GM19025 (cell line): ENCODE measurements around the gene CUBN.

Source experiments
- ATAC-seq: cut with Tn5 transposase; IDR thresholded peaks from one replicate; pipeline ENCODE4 v1.9.1; 2021; ENCODE audit warnings: mild to moderate bottlenecking, low read depth, moderate library complexity; ENCODE audit not compliant: unreplicated experiment

Gene CUBN

GRCh38 chr10:17109475-17110207 lies 20.0 kb downstream of the CUBN start:
- no peak for ATAC-seq

DNA sequence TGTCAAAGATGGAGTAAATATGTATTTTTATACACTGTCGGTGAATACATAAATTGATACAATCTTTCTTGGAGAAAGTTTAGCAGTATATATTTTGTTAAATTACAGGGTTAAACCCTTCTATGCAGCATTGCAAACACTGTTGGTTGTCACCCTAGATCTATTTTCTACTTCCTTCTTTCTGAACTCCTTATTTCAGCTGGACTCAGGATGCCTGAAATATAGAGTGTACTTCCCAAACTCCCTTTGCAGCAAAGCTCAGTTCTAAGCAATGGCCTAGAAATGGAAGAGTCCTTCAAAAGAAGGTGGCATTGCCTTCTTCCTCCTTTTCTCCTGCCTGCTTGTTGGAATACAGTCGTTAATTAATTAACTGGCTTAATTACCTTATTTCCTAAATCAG lies 20.6 kb downstream of the CUBN start:
- ATAC-seq, result no peak

DNA sequence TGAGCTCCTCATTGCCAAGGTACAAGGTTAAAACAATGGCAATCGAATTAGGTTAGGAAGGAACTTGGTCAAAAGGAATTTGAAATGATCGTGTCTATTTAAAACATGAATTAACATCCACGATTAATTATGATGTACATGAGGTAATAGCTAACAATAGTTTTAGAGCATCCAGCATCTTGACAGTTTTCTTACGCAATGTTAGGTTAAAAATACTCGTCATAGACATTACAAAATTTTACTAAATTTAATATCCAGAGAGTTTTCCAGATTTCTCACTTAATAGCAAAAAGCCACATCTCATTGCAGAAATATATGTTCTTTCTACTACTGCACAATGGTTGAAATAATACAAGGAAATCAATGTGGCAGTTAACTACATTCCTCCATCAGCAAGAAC lies 22.6 kb downstream of the CUBN start:
- ATAC-seq, result no peak

DNA sequence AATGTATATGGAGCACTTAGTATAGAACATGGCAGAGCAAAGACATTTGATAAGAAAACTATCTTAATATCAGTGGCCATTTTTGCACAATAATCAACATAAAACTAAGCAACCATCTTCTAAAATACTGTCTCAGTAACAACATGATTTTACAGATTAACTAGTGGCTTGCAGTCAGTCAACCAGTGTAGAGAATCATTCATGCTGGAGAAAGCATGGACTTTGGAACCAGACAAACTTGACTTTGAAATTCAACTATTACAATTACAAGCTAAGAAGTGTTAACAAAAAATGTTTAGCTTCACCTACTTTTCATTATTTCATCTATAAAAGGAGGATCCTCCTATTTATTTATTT lies 27.7 kb downstream of the CUBN start:
- ATAC-seq, result no peak

DNA sequence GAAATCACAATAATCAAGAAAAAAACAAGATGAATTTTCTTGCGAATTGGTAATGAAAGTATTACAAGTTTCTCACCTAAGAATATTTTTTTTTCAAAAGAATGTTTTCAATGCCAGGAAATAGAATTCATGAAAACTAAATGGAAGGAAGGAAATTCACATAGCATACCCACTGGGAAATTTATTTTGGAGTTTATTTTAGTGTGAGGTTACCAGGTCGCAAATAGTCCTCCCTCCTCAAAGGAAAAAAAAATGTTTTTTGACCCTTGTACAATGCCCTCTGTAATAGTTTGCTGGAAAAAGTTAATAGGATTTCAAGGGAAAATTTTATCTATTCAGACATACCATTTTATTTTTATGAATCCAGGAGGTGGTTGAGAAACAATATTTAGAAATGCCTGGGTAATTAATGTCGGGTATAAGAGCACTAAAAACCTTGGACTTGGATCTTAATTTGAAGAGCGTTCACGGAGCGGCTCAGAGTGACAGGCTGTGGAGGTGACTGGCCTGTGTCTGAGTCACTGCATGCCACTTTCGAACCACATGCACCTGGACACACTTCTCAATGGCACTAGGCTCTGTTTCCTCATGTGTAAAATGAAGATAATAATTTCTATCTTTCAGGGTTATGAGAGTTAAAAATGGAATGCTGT lies 28.2 kb downstream of the CUBN start:
- no peak for ATAC-seq

DNA sequence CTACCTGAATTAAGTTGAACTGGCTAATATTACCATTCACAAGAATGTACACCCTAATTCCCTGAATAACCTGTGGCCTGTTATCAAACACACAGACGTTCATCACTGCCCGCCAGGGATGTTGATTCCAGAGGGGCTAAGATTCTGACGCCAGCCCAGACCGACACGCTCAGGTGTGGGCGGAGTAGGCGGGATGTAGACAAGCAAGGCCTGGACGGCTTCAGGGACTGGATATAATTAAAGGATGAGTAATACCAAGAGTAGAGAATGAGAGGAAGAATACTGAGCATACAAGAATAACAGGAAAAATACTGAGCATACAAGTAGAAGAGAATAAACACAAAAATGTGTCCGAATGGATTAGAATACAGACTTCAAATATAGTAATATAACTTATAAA lies 29.0 kb downstream of the CUBN start:
- ATAC-seq, result no peak

DNA sequence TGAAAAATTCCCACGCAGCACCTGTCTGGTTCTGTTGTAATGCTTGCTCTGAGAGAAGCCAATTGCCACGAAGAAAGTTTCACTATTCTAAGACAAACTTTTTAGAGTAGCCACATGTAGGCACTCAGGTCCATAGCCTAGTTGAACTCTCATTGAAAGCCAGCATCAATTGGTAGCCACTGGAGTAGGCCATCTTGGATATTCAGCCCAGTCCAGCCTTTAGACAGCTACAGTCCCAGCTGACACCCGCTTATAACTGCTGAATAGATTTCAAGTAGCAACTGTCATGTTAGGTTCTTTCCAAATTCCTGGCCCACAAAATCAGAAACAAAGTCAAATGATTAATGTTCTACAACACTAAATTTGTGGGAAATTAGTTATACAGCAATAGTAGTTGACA lies 31.6 kb downstream of the CUBN start:
- no peak for ATAC-seq

- ATAC-seq, result no peak
These were observed 34.8 kb downstream of the CUBN start for GRCh38 chr10:17094844-17095243.

- ATAC-seq, result no peak
These were observed 36.4 kb downstream of the CUBN start for GRCh38 chr10:17092986-17093803.

- ATAC-seq, result no peak
These were observed 37.2 kb downstream of the CUBN start for GRCh38 chr10:17092216-17092944.

DNA sequence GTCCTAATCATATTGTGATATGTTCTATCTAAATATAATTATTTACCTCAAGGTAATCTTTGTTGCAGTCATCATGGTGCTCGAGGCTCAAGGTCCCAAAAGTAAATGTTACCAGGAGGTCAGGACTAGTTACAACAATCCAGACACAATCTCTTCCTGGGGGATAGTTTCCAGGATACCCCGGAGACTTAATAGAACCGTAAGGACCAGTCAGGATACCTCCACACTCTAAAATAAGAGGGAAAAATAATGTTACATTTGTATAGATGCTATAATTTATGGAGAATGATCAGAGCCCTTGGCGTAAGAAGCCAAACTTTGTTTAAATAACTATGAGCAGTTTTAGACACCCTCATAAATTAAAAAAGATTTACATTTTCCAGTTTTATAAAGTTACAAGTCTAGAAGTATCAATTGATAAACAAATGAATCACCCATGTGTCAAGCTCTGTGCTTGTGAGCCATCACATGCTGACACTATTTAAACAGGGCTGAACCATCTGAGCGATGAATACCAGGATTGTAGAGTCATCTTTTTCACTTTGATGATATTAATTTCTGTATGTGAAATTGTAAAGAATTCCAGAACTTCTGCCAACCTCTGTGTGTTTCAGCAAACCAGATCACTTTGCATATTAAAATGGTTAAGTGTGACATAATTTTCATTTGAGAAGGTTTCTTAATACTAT lies 41.3 kb downstream of the CUBN start:
- no peak for ATAC-seq

- no peak for ATAC-seq
These were observed 42.7 kb downstream of the CUBN start for GRCh38 chr10:17086865-17087367.

DNA sequence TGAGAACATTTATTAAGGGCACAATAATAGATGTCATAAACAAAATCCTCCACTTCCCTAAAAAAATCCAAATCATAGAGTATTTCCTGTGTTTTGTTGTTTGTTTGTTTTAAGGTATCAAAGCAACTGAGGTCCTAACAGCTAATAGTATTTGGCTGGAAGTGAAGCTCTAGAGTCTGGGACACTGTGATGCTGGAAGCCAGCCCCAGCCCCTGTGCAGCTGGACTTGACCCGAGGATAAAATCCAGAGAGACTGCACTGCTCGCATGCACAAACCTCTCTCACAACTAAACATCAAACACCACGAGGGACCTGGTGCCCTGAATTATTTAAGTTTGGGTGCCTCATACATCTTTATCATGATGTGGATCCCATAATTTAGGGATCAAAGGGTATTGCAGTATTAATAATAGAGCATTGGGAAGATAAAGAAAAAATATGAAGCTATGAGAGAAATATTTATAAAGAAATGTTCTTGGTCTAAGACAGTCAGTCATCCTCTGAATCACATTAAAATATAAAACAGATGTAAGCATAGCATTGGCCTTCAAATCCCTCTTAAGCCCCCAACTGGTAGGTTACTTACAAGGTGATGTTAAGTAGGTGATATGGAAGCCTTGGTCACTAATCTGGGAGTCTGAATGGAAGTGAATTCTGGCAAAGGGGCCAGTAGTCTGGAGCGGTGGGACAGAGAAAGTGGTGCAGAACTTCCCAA lies 44.4 kb downstream of the CUBN start:
- ATAC-seq, result no peak

DNA sequence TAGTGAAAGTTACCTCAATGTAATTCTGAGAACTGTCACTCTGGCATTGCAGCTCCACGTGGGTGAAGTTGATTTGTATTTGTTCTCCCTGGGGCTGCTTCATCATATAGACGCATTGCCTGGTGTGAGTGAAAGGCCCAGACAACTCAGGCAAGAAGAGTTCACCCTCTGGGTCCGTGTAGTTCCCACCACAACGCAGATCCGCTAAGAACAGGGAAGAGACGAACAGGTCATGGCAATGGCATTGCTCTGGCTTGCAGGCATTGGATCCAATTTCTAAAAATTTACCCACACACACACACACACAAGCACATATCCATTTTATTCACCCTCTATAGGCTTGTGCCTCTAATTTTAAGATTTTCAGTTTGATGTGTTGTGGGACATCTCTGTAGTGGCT lies 45.4 kb downstream of the CUBN start:
- ATAC-seq, result no peak

GRCh38 chr10:17081431-17081830 lies 48.2 kb downstream of the CUBN start:
- ATAC-seq, result no peak

- no peak for ATAC-seq
These were observed 51.7 kb downstream of the CUBN start for GRCh38 chr10:17077890-17078289.

DNA sequence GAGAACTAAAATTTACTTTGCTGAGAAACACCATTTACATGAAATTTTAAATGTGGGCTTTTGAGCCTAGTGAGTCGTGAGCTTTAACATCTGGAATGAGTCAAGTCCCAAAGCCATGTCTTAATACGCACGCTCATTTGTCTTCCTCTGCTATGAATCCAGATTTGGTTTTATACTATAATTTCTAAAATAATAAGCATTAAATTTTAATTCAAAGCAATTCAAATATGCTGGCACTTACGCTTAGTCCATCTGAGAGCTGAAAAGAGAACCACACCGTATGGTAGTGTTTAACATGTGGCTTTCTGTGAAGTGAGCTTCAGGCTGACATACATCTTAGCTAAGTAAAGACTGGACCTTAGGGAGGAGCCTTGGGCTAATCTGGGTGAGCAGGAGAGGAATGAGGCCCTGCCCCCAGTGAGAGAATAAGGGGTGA lies 52.2 kb downstream of the CUBN start:
- ATAC-seq, result no peak

GRCh38 chr10:17076626-17077345 lies 52.8 kb downstream of the CUBN start:
- ATAC-seq, result no peak
